Right lung (tissue), 5 donors: ENCODE measurements around the gene ZNF432. TPM values are rescaled to one million over a fixed set of nuclear protein-coding genes. Genes with fewer than 3 reads are reported as not detected.

Source experiments
- DNase-seq, 2 donors: peaks; one replicate each; pipeline ENCODE4 v3.0.0-alpha.2; 2013
- polyA plus RNA-seq, 5 donors: library from polyadenylated mRNA; unstranded; fragments of 120-200 nt; gene quantifications; one replicate each; pipeline versions ENCODE4 v1.2.1 to v1.2.3, GENCODE V29; 2013; ENCODE audit warnings: inconsistent platforms in 1 of 5, low replicate concordance in 1 of 5; ENCODE audit not compliant: insufficient read length in 5 of 5, insufficient read depth in 1 of 5

The ZNF432 gene
- polyA plus RNA-seq, 5 donors: 17.9 to 29.1 (median 22.9) TPM

DNA sequence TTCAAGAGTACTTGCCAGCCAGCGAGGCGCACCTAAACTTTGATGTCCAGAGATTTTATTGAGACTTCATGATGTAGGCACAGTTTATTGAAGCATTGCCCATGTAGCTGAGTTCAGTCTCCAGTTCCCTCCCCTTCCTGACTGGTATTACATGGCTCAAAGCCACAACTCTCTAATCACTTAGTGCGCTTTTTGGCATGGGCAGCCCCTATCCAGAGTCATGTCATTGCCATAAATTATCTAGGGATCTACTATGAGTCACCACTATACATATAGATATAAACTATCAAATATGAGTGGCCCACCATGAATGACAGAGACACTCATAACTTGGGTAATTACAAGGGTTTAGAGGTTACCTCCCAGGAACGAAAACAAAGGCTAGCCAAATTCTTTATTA lies 28.1 kb downstream of the ZNF432 start:
- no peak for DNase-seq

DNA sequence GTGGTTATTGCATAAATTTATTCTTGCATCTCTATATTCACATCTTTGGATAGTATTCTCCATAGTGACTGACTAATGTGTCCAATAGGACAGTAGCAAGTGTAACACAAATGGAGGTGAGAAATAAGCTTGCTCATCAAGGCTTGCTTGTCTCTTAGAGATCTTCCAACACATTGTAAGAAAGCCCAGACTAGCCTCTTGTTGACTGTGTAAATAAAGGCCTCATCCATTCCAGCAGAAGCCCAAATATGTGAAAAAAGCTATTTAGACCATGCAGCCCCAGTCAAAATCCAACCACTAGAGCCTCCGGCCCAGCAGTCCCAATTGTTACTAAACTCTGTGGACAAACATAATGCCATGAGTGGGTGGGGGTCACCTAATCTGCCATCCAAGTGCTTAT lies 38.0 kb downstream of the ZNF432 start:
- no peak for DNase-seq

DNA sequence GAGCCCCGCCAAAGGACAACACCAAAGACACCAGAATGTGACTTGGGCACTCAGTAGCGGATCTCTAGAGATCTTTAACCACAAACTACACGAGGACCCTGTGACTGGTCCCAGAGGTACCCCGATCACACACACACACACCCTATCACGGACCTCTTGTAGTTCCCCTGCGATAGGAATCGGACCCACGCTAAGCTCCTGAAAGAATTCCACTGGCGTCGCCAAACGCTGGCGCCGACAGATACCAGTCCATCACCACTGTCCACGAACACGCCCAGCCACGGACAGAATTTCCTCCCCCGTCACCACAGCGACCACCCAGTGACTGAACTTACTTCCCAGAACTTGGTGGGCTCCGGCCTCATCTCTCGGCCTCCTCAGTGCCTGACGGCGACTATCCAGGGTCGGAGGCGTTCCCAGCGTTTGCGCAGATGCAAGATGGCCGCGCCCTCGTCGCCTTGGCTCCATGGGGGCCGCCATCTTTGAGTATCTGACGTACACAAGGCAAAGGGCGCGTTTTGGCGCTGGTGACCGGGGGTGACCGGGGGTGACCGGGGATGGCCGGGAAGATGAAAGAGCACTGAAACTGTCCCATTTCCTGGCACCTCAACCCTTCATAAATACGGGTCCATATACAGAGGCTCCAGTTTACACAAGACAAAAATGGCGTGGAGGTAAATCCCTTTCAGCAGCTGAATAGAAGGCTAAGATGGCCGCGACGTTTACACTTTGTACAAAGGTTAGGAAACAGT lies 40.7 kb downstream of the ZNF432 start, which contains the start of gene ZNF615:
Gene ZNF615, minus strand, starts transcription at position 406 of the 752 bp plus-strand sequence. CDS start 4,500 bp downstream, outside the sequence.
- DNase-seq: peak; percentile 93

DNA sequence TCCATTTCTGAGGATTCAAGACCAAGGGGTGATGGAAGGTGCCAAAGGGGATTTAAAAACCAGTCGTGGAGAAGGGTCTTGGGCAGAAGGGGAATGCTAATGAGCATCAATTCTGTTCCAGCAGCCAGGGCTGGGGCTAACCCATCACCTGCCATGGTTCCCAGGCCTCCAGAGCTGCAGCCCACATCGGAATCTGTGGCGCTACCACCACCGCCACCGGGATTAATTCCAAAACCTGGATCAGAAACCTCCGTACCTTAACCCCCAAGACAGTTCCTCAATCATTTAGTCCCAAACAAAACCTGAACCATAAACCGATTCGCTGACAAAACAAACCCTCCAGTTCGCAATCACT lies 41.2 kb downstream of the ZNF432 start:
- DNase-seq: no peak

DNA sequence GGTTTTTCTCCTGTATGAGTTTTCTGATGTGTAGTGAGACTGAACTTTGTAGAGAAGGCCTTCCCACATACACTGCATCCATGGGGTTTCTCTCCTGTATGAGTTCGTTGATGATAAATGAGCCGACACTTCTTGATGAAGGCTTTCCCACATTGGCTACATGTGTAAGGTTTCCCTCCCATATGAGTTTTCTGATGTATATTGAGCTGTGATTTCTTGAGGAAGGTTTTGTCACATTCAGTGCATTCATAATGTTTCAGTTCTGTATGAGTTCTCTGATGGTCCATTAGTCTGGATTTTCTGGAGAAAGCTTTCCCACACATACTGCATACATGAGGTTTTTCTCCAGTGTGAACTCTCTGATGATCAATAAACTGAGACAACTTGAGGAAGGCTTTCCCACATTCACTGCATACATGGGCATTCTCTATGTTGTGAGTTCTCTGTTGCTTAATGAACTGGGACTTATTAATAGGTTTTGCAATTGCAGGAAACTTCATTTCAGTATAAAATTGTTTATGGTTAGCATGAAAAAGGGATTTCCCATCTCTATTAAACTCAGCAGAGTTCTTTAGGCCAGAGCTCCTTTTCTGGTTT lies 54.5 kb downstream of the ZNF432 start:
- DNase-seq: no peak

DNA sequence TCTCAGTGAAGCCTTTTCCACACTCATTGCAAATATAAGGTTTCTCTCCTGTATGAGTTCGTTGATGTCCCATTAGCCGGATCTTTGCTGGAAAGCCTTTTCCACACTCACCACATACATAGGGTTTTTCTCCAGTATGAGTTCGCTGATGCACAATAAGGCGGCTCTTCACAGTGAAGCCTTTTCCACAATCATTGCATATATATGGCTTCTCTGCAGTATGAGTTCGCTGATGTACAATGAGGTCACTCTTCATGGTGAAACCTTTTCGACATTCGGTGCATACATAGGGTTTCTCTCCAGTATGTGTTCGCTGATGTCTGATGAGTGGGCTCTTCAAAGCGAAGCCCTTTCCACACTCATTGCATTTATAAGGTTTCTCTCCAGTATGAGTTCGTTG lies 55.2 kb downstream of the ZNF432 start:
- DNase-seq: no peak

DNA sequence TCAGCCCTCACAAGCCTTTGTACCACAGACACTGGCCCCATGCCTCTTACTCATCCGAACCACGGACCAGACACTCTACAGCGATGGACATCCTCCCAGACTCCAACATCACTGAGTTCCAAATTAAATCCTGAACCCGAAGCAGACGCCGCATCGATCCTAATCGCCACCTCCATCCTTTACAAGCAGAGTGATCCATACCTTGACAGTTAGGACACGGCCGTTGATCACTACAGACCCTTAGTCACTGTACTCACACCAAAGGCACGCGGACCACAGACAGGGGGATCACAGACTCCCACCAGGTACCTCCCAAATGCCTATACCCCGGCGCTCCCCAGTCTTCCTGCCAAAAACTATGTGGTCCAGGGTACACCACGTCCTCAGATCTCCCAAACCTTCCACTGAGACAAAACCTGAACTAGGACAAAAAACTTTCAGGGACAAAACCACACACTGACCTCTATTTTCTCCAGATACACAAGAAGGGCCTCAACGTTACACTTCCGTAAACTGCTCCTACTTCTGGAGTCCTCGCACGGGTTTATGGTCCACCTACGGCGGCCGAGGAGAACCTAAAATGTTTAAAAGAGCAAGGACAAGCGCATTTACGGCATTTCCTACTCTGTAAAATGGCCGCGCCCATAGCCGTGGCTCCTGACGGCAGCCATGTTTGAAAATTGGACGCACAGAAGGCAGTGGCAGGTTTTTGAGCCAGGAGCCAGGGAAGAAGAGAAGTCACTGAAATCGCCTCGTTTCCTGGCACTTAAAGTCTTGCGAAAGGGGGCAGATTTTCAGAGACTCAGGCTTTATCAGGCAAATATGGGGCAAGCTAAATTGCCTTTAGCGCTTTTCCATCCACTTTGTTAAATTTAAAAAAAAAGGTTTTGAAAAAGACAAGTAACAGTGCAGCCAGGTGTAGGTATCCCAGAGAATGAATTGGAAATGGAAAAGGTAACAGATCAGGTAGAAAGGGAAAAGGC lies 62.0 kb downstream of the ZNF432 start, which contains the start of gene ZNF350:
Gene ZNF350, minus strand, starts transcription at position 532 of the 983 bp plus-strand sequence. CDS start 12,480 bp downstream, outside the sequence.
- peak; percentile 90 to 91 for DNase-seq

DNA sequence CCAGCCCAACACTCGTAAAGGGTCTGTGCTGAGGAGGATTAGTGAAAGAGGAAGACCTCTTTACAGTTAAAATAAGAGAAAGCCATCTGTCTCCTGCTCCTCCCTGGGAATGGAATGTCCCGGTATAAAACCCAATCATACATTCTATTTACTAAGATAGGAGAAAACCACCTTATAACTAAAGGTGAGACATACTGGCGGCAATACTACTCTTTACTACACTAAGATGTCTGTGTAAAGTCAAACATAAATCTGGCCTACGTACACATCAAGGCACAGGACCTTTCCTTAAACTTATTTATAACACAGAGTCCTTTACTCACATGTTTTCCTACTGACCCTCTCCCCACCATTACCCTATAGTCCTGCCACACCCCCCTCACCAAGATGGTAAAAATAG lies 65.3 kb downstream of the ZNF432 start:
- DNase-seq: no peak

Other genes with a start within 250 kb of the ZNF432 start
- 10 to 100 TPM; 33.0 to 49.5 (median 44.6) TPM for gene ZNF577, start 160.9 kb downstream of the ZNF432 start, polyA plus RNA-seq
- gene ZNF649, start 143.8 kb downstream of the ZNF432 start, polyA plus RNA-seq: 10 to 100 TPM; 20.7 to 30.7 (median 28.9) TPM
- gene ZNF613, start 121.4 kb downstream of the ZNF432 start, polyA plus RNA-seq: 10 to 100 TPM; 10.5 to 16.4 (median 13.7) TPM
- 10 to 100 TPM; 13.3 to 25.4 (median 21.4) TPM for gene ZNF350, start 62.0 kb downstream of the ZNF432 start, polyA plus RNA-seq
- 10 to 100 TPM; 13.0 to 27.4 (median 25.8) TPM for gene ZNF615, start 40.6 kb downstream of the ZNF432 start, polyA plus RNA-seq
- gene ZNF614, start 20.5 kb downstream of the ZNF432 start, polyA plus RNA-seq: 10 to 100 TPM; 13.5 to 24.3 (median 18.6) TPM
- gene ZNF841, start 46.9 kb upstream of the ZNF432 start, polyA plus RNA-seq: 10 to 100 TPM; 18.1 to 38.3 (median 30.5) TPM
- gene ZNF616, start 91.1 kb upstream of the ZNF432 start, polyA plus RNA-seq: 10 to 100 TPM; 14.2 to 27.1 (median 24.0) TPM
- 10 to 100 TPM; 14.8 to 24.2 (median 20.6) TPM for gene ZNF836, start 122.8 kb upstream of the ZNF432 start, polyA plus RNA-seq
- gene PPP2R1A, start 141.2 kb upstream of the ZNF432 start, polyA plus RNA-seq: 100 to 1,000 TPM; 277 to 368 (median 317) TPM
- 10 to 100 TPM; 12.1 to 25.7 (median 20.1) TPM for gene ZNF766, start 220.7 kb upstream of the ZNF432 start, polyA plus RNA-seq
- gene ZNF480, start 248.3 kb upstream of the ZNF432 start, polyA plus RNA-seq: 10 to 100 TPM; 11.0 to 17.5 (median 14.6) TPM